Endothelial cell (in vitro differentiated cells): ENCODE data around the gene ZNF496. TPM values are rescaled to one million over a fixed set of nuclear protein-coding genes. Genes with fewer than 3 reads are reported as not detected.

Experiments
- DNase-seq: peaks from one replicate; pipeline ENCODE4 v3.0.0; 2021; ENCODE audit warnings: low spot score
- H3K27ac Mint-ChIP-seq: one replicate; pipeline ENCODE4 v1.8.0; 2021; ENCODE audit warnings: mixed read lengths, inconsistent platforms; ENCODE audit not compliant: unreplicated experiment
- H3K27me3 Mint-ChIP-seq: one replicate; pipeline ENCODE4 v1.8.0; 2021; ENCODE audit warnings: mild to moderate bottlenecking, moderate library complexity, mixed read lengths, inconsistent platforms; ENCODE audit not compliant: unreplicated experiment
- H3K36me3 Mint-ChIP-seq: one replicate; pipeline ENCODE4 v1.8.0; 2021; ENCODE audit warnings: mild to moderate bottlenecking, low read depth, mixed read lengths, inconsistent platforms; ENCODE audit not compliant: unreplicated experiment
- H3K4me1 Mint-ChIP-seq: one replicate; pipeline ENCODE4 v1.8.0; 2021; ENCODE audit warnings: mild to moderate bottlenecking, mixed read lengths, inconsistent platforms; ENCODE audit not compliant: unreplicated experiment
- H3K4me3 Mint-ChIP-seq: one replicate; pipeline ENCODE4 v1.8.0; 2021; ENCODE audit warnings: mild to moderate bottlenecking, mixed read lengths, inconsistent platforms; ENCODE audit not compliant: unreplicated experiment
- H3K9me3 Mint-ChIP-seq: one replicate; pipeline ENCODE4 v1.8.0; 2021; ENCODE audit warnings: mixed read lengths, inconsistent platforms; ENCODE audit not compliant: unreplicated experiment
- CTCF ChIP-seq: fragments of 200-600 bp; sonication (generic); IDR thresholded peaks from one replicate; pipeline ENCODE4 v1.5.0; 2021; ENCODE audit warnings: antibody characterized with exemption; ENCODE audit not compliant: unreplicated experiment
- total RNA-seq: library from RNA; stranded (reverse); fragmentation: NEBNext Ultra II Directional; extraction: Animal tissue kit (Norgen Biotek cat#: 25700); gene quantifications from one replicate; pipeline ENCODE4 v1.2.1, GENCODE V29; 2021; ENCODE audit not compliant: unreplicated experiment

Gene ZNF496
- total RNA-seq, 1 donor from 2014 or later = 76.5 TPM

- TF ChIP-seq CTCF = no peak
- Mint-ChIP-seq H3K36me3 (peaks cover 22% of the 10 kb centered on the region), H3K27me3 (peaks cover 4% of the 10 kb centered on the region), H3K9me3 (no peaks in the 10 kb centered on the region), H3K4me1 (peaks cover 8% of the 10 kb centered on the region), H3K27ac (no peak overlapping the region), H3K4me3 (no peak overlapping the region)
- no peak for DNase-seq
These were observed 43.3 kb downstream of the ZNF496 start for GRCh38 chr1:247288341-247288740.

- DNase-seq = no peak
- peak; percentile 16 for TF ChIP-seq CTCF
- Mint-ChIP-seq H3K4me3 (no peak overlapping the region), H3K27ac (no peak overlapping the region), H3K4me1 (peaks cover 5% of the 10 kb centered on the region), H3K36me3 (peaks cover 22% of the 10 kb centered on the region), H3K9me3 (no peaks in the 10 kb centered on the region), H3K27me3 (peaks cover 4% of the 10 kb centered on the region)
These were observed 44.2 kb downstream of the ZNF496 start for GRCh38 chr1:247287460-247287859.

- Mint-ChIP-seq H3K36me3 (peaks cover 22% of the 10 kb centered on the region), H3K4me1 (peaks cover 2% of the 10 kb centered on the region), H3K27ac (no peak overlapping the region), H3K9me3 (no peaks in the 10 kb centered on the region), H3K4me3 (peak overlapping the region; percentile 63), H3K27me3 (peaks cover 4% of the 10 kb centered on the region)
- no peak for TF ChIP-seq CTCF
- no peak for DNase-seq
These were observed 45.5 kb downstream of the ZNF496 start for GRCh38 chr1:247286134-247286670.

GRCh38 chr1:247281001-247281574, 50.6 kb downstream of the ZNF496 start:
- no peak for DNase-seq
- H3K4me3 Mint-ChIP-seq = no peak overlapping the region
- H3K9me3 Mint-ChIP-seq = no peaks in the 10 kb centered on the region
- H3K27me3 Mint-ChIP-seq = peaks cover 2% of the 10 kb centered on the region
- peaks cover 5% of the 10 kb centered on the region for H3K36me3 Mint-ChIP-seq
- no peak overlapping the region for H3K27ac Mint-ChIP-seq
- H3K4me1 Mint-ChIP-seq = no peaks in the 10 kb centered on the region
- no peak for TF ChIP-seq CTCF

GRCh38 chr1:247277191-247277590, 54.5 kb downstream of the ZNF496 start:
- Mint-ChIP-seq H3K9me3 (no peaks in the 10 kb centered on the region), H3K36me3 (no peaks in the 10 kb centered on the region), H3K4me3 (no peak overlapping the region), H3K27me3 (no peaks in the 10 kb centered on the region), H3K27ac (no peak overlapping the region), H3K4me1 (no peaks in the 10 kb centered on the region)
- no peak for TF ChIP-seq CTCF
- no peak for DNase-seq
